ENCODE data around the gene KCNJ5.

DNA sequence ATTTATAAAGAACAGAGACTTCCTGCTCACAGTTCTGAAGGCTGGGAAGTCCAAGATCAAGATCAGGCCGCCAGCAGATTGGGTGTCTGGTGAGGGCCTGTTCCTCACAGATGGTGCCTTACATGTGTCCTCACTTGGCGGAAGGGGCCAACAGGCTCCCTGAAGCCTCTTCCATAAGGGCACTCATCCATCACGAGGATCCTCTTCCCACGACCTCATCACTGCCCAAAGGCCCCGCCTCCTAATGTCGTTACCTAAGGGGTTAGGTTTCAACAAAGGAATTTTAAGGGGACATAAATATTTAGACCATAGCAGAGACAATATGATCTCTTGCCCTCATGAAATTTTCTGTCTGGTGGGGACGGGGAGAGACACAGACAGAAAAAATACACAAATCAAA lies 32.9 kb downstream of the KCNJ5 start:
- TF ChIP-seq, protein P1, sequence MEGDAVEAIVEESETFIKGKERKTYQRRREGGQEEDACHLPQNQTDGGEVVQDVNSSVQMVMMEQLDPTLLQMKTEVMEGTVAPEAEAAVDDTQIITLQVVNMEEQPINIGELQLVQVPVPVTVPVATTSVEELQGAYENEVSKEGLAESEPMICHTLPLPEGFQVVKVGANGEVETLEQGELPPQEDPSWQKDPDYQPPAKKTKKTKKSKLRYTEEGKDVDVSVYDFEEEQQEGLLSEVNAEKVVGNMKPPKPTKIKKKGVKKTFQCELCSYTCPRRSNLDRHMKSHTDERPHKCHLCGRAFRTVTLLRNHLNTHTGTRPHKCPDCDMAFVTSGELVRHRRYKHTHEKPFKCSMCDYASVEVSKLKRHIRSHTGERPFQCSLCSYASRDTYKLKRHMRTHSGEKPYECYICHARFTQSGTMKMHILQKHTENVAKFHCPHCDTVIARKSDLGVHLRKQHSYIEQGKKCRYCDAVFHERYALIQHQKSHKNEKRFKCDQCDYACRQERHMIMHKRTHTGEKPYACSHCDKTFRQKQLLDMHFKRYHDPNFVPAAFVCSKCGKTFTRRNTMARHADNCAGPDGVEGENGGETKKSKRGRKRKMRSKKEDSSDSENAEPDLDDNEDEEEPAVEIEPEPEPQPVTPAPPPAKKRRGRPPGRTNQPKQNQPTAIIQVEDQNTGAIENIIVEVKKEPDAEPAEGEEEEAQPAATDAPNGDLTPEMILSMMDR (IDR thresholded peaks at IDR 0.05; ENCODE audit: borderline replicate concordance, extremely low read depth, low read length, poor library complexity, severe bottlenecking) = no peak
- no peak for TF ChIP-seq EZH2 (IDR thresholded peaks at IDR 0.05; ENCODE audit: borderline replicate concordance, low read depth, low read length, severe bottlenecking)
